GM12801 (cell line): ENCODE measurements around the gene MIS12.

ENCODE experiments used
- TF ChIP-seq, protein P1 (sequence below): IDR thresholded peaks from one replicate; pipeline ENCODE4 v1.5.1; 2011; ENCODE audit warnings: control low read depth; ENCODE audit not compliant: insufficient read length; ENCODE audit errors: extremely low read depth

Gene MIS12

GRCh38 chr17:5527601-5528250 lies 41.4 kb downstream of the MIS12 start:
- TF ChIP-seq, protein P1, sequence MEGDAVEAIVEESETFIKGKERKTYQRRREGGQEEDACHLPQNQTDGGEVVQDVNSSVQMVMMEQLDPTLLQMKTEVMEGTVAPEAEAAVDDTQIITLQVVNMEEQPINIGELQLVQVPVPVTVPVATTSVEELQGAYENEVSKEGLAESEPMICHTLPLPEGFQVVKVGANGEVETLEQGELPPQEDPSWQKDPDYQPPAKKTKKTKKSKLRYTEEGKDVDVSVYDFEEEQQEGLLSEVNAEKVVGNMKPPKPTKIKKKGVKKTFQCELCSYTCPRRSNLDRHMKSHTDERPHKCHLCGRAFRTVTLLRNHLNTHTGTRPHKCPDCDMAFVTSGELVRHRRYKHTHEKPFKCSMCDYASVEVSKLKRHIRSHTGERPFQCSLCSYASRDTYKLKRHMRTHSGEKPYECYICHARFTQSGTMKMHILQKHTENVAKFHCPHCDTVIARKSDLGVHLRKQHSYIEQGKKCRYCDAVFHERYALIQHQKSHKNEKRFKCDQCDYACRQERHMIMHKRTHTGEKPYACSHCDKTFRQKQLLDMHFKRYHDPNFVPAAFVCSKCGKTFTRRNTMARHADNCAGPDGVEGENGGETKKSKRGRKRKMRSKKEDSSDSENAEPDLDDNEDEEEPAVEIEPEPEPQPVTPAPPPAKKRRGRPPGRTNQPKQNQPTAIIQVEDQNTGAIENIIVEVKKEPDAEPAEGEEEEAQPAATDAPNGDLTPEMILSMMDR, result no peak

DNA sequence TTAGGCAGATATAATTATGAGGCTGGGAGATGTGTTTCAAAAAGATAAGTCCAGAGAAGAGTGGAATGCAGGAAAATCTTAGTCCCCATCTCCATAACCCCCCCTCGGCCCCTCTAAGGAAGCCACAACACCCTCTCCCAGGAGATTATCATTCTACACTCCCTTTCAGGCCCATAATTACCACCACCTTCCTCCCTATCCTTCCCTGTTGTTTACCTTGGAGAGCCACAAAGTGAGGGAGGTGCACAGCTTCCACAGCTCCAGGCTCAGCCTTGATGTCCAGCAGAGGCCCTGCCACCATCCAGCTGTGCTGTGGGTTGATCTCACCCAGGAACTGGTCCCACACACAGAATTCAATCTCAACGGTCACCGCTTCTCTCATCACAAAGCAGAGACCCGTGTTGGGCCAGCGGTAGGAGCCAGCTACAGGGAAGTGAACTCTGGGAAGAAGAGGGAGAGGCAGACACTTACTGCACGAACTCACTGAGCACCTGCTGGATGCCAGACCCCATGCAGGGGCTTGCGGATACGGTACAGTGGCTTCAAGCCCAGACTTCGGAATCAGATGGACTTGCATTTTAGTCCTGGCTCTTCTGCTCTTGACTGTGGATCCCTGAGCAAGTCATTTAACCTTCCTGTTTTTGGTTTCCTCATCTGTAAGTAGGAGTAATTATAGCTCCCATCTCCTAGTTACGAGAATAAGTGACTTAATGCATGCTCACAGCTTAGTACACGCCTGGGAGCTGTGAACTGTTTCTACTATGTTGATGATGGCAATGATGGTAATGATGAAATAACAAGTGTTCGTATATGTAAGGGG lies 44.1 kb downstream of the MIS12 start:
- TF ChIP-seq, protein P1, result no peak

DNA sequence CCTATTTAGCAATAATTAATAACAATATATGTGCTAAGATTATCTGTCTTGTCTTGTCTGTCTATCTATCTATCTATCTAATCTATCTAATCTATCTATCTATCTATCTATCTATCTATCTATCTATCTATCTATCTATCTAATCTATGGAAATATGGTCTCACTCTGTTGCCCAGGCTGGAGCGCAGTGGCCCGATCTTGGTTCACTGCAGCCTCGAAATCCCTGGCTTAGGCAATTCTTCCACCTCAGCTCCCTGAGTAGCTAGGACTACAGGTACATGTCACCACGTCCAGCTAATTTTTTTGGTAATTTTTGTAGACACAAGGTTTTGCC lies 44.7 kb downstream of the MIS12 start:
- TF ChIP-seq, protein P1, result no peak

GRCh38 chr17:5532581-5532980 lies 46.2 kb downstream of the MIS12 start:
- TF ChIP-seq, protein P1, result no peak

DNA sequence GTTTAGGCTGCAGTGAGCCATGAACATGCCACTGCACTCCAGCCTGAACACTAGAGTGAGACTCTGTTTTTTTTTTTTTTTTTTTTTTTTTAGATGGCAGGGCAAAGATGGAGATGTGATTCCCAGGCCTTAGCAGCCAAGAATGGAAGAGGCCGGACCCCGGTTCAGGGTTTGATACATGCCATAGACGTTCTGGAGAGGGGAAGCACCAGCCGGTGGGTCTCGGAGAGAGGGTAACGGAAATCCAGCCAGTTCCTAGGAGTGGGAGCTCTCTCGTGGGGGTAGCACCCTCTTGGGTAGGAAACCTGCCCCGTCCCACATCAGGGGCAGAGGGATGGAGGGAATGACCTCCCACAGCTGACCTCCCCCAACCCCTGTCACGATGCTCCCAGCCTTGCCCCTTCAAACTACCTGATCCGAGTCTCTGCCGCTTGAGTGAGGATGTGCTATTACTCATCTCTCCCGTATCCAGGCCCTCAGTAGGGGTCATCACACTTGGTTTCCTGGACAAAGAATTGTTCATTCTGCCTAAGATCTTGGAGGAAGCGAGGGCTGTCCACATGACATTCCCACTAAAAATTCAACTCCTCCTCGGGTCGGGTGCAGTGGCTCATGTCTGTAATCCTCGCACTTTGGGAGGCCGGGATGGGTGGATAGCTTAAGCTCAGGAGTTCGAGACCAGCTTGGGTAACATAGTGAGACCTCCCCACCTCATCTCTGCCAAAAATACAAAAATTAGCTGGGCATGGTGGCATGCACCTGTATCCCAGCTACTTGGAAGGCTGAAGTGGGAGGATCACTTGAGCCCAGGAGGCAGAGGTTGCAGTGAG lies 47.3 kb downstream of the MIS12 start:
- TF ChIP-seq, protein P1, result no peak

DNA sequence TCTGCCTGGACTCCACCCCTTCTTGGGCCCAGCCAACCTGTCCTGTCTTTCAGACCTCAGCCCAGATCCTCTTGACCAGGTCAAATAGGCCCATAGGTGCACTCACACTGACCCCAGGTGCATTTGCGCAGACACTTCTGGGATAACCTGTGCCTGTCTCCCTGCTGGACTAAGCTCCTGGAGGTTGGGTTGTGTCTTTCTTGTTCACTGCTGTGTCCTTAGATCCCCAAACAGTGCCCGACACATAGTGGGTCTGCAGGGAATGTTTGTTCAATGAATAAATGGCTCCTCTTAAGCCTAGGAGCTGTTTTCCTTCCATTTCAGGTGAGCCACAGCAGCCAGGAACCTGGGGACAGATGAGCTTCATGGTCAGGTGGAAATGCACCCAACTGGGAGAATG lies 49.1 kb downstream of the MIS12 start:
- TF ChIP-seq, protein P1, result no peak
